ENCODE results near the gene MYH10.

MYH10 gene

DNA sequence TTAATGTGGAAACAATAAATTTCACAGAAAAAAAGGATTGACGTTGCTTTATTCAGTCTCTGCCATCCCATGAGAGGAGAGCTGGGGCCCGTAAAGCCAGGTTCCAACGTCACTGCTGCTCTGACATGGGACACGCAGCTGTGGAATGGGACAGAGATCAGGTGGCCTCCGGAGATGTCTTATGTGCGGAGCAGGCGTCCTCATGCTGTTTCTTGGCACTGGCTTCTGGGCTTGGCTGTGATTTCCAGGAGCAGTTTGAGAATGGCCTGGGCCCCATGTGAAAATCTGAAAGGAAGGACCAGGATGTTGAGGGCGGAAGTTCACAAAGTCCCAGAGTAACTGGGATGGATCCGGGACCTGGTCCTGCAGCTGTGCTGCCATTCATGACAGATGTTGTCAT, 162.4 kb downstream of the MYH10 start:
- TF ChIP-seq POLR2AphosphoS5 (IDR thresholded peaks at IDR 0.05; ENCODE audit: low read depth, low read length), result no peak
- no peak for TF ChIP-seq SPI1 (IDR thresholded peaks at IDR 0.05; ENCODE audit: low read depth, low read length)
- no peak for TF ChIP-seq TAF1 (IDR thresholded peaks at IDR 0.05; ENCODE audit: low read depth, low read length)
- TF ChIP-seq PAX5 (IDR thresholded peaks at IDR 0.05; ENCODE audit: insufficient read depth, low read length, severe bottlenecking), result no peak
- TF ChIP-seq POU2F2 (IDR thresholded peaks at IDR 0.05; ENCODE audit: low read depth, low read length), result no peak
- no peak for TF ChIP-seq POLR2A (IDR thresholded peaks at IDR 0.05; ENCODE audit: low read depth, low read length)
- no peak for FAIRE-seq

DNA sequence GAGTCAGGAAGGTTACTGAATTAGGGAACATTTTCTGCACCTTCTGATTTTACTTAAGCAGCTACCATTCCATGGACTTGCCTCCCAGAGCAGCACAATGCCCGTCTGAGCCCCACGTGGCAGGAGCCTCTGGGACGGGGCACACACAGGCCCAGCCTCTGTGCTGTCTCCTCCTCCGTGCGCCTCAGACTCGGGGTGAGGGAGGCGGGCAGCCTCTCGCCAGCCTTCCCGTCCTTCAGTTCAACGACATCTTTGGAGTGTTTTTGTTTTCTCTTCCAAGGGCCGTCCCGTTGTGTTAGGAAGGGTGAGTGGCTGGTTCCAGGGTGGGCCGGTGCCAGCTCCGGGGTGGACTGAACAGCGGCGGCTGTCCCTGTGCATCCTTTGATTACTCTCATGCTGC, 163.0 kb downstream of the MYH10 start:
- DNase-seq (ENCODE audit: insufficient read length, low spot score) (no peak), FAIRE-seq (no peak)
- TF ChIP-seq POLR2AphosphoS5 (IDR thresholded peaks at IDR 0.05; ENCODE audit: low read depth, low read length) (no peak), SPI1 (IDR thresholded peaks at IDR 0.05; ENCODE audit: low read depth, low read length) (no peak), POLR2A (IDR thresholded peaks at IDR 0.05; ENCODE audit: low read depth, low read length) (no peak), POU2F2 (IDR thresholded peaks at IDR 0.05; ENCODE audit: low read depth, low read length) (no peak), PAX5 (IDR thresholded peaks at IDR 0.05; ENCODE audit: insufficient read depth, low read length, severe bottlenecking) (no peak), TAF1 (IDR thresholded peaks at IDR 0.05; ENCODE audit: low read depth, low read length) (no peak)

More for the DNA sequence above, 162.4 kb downstream of the MYH10 start:
- DNase-seq (ENCODE audit: insufficient read length, low spot score), result no peak

DNA sequence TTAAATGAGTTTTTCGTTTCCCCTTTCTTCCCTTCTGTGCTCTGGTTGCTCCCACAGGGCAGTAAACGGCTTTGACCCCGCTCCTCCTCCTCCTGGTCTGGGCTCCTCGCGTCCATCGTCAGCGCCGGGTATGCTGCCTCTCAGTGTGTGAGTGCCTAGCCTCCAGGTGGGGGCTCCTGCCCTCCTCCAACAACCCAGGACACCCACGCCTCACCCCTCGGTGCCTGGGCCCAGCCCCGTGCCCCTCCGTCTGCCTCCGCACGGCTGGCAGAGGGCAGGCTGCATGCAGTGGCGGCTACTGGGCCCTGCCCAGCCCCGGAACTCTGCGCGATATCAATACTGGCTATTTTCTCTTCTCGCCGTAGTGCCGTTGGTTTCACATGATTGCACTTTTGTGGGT, 163.7 kb downstream of the MYH10 start:
- no peak for FAIRE-seq
- no peak for TF ChIP-seq SPI1 (IDR thresholded peaks at IDR 0.05; ENCODE audit: low read depth, low read length)
- TF ChIP-seq PAX5 (IDR thresholded peaks at IDR 0.05; ENCODE audit: insufficient read depth, low read length, severe bottlenecking), result no peak
- no peak for TF ChIP-seq TAF1 (IDR thresholded peaks at IDR 0.05; ENCODE audit: low read depth, low read length)
- TF ChIP-seq POU2F2 (IDR thresholded peaks at IDR 0.05; ENCODE audit: low read depth, low read length), result no peak
- TF ChIP-seq POLR2AphosphoS5 (IDR thresholded peaks at IDR 0.05; ENCODE audit: low read depth, low read length), result no peak
- no peak for TF ChIP-seq POLR2A (IDR thresholded peaks at IDR 0.05; ENCODE audit: low read depth, low read length)

DNA sequence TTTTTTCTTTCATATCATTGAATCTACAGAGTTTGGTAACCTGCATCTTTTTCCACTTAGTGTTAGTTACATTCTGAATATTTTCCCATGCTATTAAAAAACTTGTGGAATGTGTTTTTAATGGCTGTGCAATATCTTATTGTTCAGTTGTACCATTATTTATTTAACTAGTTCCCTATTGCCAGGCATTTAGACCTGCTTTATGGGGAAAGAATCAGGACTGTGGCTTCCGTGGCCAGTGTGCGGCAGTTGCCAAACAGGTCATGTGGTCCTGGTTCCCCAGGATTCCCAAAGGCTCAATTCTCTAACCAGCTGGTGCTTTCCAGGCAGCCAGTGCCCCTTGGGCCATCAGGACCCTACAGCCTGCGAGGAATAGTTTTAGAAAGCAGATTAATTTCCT, 164.1 kb downstream of the MYH10 start:
- TF ChIP-seq POU2F2 (IDR thresholded peaks at IDR 0.05; ENCODE audit: low read depth, low read length), result no peak
- TF ChIP-seq TAF1 (IDR thresholded peaks at IDR 0.05; ENCODE audit: low read depth, low read length), result no peak
- TF ChIP-seq POLR2A (IDR thresholded peaks at IDR 0.05; ENCODE audit: low read depth, low read length), result no peak
- no peak for TF ChIP-seq PAX5 (IDR thresholded peaks at IDR 0.05; ENCODE audit: insufficient read depth, low read length, severe bottlenecking)
- TF ChIP-seq POLR2AphosphoS5 (IDR thresholded peaks at IDR 0.05; ENCODE audit: low read depth, low read length), result no peak
- TF ChIP-seq SPI1 (IDR thresholded peaks at IDR 0.05; ENCODE audit: low read depth, low read length), result no peak
- FAIRE-seq (no peak), DNase-seq (ENCODE audit: insufficient read length, low spot score) (no peak)

More for the DNA sequence above, 163.7 kb downstream of the MYH10 start:
- no peak for DNase-seq (ENCODE audit: insufficient read length, low spot score)

DNA sequence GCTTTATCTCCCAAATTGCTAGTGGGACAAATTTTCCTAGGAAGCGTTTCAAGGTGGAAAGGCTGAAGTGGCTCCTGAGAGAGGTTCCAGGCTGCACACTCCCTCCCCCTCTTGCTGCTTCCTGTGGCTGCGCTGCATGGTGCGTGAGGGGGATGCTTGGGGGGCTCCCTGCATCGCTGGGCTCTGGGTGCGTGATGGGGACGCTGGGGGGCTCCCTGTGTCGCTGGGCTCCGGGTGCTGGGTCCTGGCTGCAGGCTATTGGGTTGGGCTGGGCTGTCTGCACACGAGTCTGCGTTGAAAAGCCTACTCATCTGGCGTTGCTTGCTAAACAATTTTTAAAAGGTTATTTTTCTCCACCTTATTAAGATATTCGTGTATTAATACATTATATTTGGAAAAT, 164.8 kb downstream of the MYH10 start:
- TF ChIP-seq POLR2A (IDR thresholded peaks at IDR 0.05; ENCODE audit: low read depth, low read length) (no peak), POU2F2 (IDR thresholded peaks at IDR 0.05; ENCODE audit: low read depth, low read length) (no peak), TAF1 (IDR thresholded peaks at IDR 0.05; ENCODE audit: low read depth, low read length) (no peak), POLR2AphosphoS5 (IDR thresholded peaks at IDR 0.05; ENCODE audit: low read depth, low read length) (no peak), SPI1 (IDR thresholded peaks at IDR 0.05; ENCODE audit: low read depth, low read length) (no peak), PAX5 (IDR thresholded peaks at IDR 0.05; ENCODE audit: insufficient read depth, low read length, severe bottlenecking) (no peak)
- FAIRE-seq (no peak), DNase-seq (ENCODE audit: insufficient read length, low spot score) (no peak)

DNA sequence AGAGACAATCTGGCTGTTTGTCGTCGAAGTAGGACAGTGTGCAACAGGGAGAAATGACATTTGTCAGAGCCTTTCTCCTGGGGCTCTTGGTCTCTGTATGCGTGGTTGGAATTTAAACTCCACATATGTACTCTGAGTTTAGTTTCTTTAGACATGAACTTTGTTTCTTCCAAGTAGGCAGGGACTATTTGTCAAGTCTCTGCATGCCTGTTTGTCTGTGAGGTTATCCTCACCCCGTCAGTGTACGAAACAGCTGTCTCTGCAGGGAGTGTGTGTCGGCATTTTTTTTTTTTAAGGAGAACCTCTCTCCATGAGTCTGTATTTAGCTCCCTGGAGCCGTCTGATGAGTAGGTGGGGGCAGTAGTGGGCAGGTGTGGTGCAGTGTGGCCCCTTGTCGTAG, 165.2 kb downstream of the MYH10 start:
- FAIRE-seq (no peak), DNase-seq (ENCODE audit: insufficient read length, low spot score) (no peak)
- TF ChIP-seq PAX5 (IDR thresholded peaks at IDR 0.05; ENCODE audit: insufficient read depth, low read length, severe bottlenecking), result no peak
- TF ChIP-seq SPI1 (IDR thresholded peaks at IDR 0.05; ENCODE audit: low read depth, low read length), result no peak
- no peak for TF ChIP-seq POU2F2 (IDR thresholded peaks at IDR 0.05; ENCODE audit: low read depth, low read length)
- no peak for TF ChIP-seq TAF1 (IDR thresholded peaks at IDR 0.05; ENCODE audit: low read depth, low read length)
- no peak for TF ChIP-seq POLR2AphosphoS5 (IDR thresholded peaks at IDR 0.05; ENCODE audit: low read depth, low read length)

DNA sequence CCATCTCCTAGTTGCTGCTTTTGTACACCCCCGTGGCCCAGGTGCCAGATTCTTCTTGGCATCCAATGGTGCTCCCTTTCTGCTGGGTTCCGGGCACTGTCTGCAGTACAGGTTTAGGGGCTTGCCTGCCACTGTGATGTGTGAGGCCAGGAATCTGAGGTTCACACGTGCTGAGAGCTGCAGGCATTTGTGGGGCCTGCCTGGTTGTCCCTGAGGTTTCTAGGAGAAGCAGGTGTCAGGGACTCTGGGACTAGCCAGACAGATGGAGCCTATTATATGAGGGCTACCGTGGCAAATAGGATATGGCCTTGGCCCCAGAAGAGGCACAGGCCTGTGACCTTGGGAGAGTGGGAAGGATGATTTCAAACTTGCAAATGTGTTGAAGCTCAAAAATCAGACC, 165.6 kb downstream of the MYH10 start:
- no peak for FAIRE-seq
- TF ChIP-seq POU2F2 (IDR thresholded peaks at IDR 0.05; ENCODE audit: low read depth, low read length) (no peak), PAX5 (IDR thresholded peaks at IDR 0.05; ENCODE audit: insufficient read depth, low read length, severe bottlenecking) (no peak), POLR2AphosphoS5 (IDR thresholded peaks at IDR 0.05; ENCODE audit: low read depth, low read length) (no peak), SPI1 (IDR thresholded peaks at IDR 0.05; ENCODE audit: low read depth, low read length) (no peak), POLR2A (IDR thresholded peaks at IDR 0.05; ENCODE audit: low read depth, low read length) (no peak), TAF1 (IDR thresholded peaks at IDR 0.05; ENCODE audit: low read depth, low read length) (no peak)
- DNase-seq (ENCODE audit: insufficient read length, low spot score), result no peak

DNA sequence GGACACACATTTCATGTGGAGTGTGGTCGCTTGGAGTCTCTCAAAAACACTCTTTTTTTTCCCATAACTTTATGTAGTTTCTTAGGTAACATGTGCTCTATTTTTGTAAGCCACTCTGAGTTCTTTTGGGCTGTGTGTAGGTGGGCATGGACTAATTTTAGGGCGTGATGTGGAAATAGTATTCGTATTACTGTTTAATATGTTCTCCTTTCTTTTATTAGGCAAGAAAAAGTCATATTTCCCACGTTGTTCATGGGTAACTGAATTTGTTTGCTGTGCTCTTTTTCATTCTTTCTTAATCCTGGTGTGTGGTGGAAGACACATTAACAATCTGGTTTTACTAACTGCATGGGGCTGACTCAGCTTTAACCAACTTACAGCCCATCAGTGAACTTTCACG, 167.4 kb downstream of the MYH10 start:
- no peak for TF ChIP-seq POLR2AphosphoS5 (IDR thresholded peaks at IDR 0.05; ENCODE audit: low read depth, low read length)
- no peak for TF ChIP-seq POU2F2 (IDR thresholded peaks at IDR 0.05; ENCODE audit: low read depth, low read length)
- TF ChIP-seq TAF1 (IDR thresholded peaks at IDR 0.05; ENCODE audit: low read depth, low read length), result no peak
- TF ChIP-seq POLR2A (IDR thresholded peaks at IDR 0.05; ENCODE audit: low read depth, low read length), result no peak
- no peak for TF ChIP-seq PAX5 (IDR thresholded peaks at IDR 0.05; ENCODE audit: insufficient read depth, low read length, severe bottlenecking)
- TF ChIP-seq SPI1 (IDR thresholded peaks at IDR 0.05; ENCODE audit: low read depth, low read length), result no peak
- FAIRE-seq (no peak), DNase-seq (ENCODE audit: insufficient read length, low spot score) (no peak)

DNA sequence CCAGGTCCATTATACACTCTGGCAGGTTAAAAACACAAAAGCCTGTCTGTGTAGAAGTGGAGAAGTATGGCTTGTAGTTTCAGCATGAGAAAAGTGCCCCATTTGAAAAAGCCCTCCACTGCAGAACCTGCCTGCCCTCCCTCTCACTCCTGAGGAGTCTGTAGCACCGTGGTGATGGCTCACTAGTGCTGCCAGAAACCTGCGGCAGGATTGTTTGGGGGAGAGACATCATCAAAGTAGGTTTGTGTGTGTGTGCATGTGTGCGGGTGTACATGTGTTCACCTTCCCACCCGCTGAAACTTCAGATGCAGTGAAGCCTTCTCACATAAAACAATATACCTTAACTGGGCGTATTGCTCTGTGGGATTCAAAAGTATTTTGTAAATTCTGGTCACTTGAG, 168.0 kb downstream of the MYH10 start:
- FAIRE-seq, result no peak
- DNase-seq (ENCODE audit: insufficient read length, low spot score), result no peak
- no peak for TF ChIP-seq TAF1 (IDR thresholded peaks at IDR 0.05; ENCODE audit: low read depth, low read length)
- TF ChIP-seq POU2F2 (IDR thresholded peaks at IDR 0.05; ENCODE audit: low read depth, low read length), result no peak
- TF ChIP-seq SPI1 (IDR thresholded peaks at IDR 0.05; ENCODE audit: low read depth, low read length), result no peak
- no peak for TF ChIP-seq POLR2AphosphoS5 (IDR thresholded peaks at IDR 0.05; ENCODE audit: low read depth, low read length)
- TF ChIP-seq POLR2A (IDR thresholded peaks at IDR 0.05; ENCODE audit: low read depth, low read length), result no peak
- no peak for TF ChIP-seq PAX5 (IDR thresholded peaks at IDR 0.05; ENCODE audit: insufficient read depth, low read length, severe bottlenecking)

DNA sequence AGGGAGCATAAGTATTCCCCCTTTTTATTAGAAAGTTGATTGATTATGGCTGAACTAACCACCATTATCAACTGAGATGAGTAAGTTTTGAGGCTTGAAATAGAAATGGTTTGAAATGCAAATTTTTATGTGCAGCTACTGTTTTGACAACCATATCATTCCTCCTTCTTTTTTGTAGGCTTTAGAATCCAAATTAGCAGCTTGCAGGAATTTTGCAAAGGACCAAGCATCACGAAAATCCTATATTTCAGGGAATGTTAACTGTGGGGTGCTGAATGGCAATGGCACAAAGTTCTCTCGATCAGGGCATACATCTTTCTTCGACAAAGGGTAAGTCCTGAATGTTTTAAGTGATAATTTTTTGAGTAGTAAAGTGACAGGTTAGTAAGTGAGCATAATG, 170.7 kb downstream of the MYH10 start:
- FAIRE-seq (no peak), DNase-seq (ENCODE audit: insufficient read length, low spot score) (no peak)
- TF ChIP-seq SPI1 (IDR thresholded peaks at IDR 0.05; ENCODE audit: low read depth, low read length) (no peak), TAF1 (IDR thresholded peaks at IDR 0.05; ENCODE audit: low read depth, low read length) (no peak), POLR2A (IDR thresholded peaks at IDR 0.05; ENCODE audit: low read depth, low read length) (no peak), POU2F2 (IDR thresholded peaks at IDR 0.05; ENCODE audit: low read depth, low read length) (no peak), PAX5 (IDR thresholded peaks at IDR 0.05; ENCODE audit: insufficient read depth, low read length, severe bottlenecking) (no peak), POLR2AphosphoS5 (IDR thresholded peaks at IDR 0.05; ENCODE audit: low read depth, low read length) (no peak)

Data from GM12891 (cell line).